ENCODE data around the gene SMC2.

DNA sequence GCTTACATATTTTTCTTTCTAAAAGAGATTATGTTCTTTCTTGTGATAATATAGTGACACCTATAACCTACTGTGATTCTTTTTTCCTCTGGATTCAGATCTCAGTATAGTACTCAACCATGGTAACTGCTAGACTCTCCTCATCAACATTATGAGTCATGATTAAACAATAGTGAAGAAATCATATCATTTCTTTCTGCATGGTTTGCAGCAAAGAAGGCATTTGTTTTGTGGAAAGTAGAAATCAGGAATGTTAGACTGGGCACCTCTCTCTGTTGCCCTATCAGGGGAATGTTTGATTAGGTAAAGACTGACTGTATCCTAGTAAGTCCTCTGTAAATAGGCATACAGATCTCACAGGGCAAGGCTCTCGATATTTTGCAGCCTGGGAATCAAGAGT is 25.6 kb upstream of the SMC2 start:
- TF ChIP-seq ZNF366 (tag by site-specific recombination; conservative IDR thresholded peaks at IDR 0.05) (no peak), ZNF175 (tag by site-specific recombination; IDR thresholded peaks at IDR 0.05) (no peak), ZNF10 (tag by site-specific recombination; IDR thresholded peaks at IDR 0.05) (no peak), SETDB1 (IDR thresholded peaks at IDR 0.05; ENCODE audit: insufficient read length, low read length) (no peak)
- TF ChIP-seq, protein P1, sequence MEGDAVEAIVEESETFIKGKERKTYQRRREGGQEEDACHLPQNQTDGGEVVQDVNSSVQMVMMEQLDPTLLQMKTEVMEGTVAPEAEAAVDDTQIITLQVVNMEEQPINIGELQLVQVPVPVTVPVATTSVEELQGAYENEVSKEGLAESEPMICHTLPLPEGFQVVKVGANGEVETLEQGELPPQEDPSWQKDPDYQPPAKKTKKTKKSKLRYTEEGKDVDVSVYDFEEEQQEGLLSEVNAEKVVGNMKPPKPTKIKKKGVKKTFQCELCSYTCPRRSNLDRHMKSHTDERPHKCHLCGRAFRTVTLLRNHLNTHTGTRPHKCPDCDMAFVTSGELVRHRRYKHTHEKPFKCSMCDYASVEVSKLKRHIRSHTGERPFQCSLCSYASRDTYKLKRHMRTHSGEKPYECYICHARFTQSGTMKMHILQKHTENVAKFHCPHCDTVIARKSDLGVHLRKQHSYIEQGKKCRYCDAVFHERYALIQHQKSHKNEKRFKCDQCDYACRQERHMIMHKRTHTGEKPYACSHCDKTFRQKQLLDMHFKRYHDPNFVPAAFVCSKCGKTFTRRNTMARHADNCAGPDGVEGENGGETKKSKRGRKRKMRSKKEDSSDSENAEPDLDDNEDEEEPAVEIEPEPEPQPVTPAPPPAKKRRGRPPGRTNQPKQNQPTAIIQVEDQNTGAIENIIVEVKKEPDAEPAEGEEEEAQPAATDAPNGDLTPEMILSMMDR (tag by site-specific recombination; IDR thresholded peaks at IDR 0.05), result no peak
